Activated T-helper 1 cell treated with anti-CD3 and anti-CD28 coated beads, Interleukin-2, amount 50 U/mL, for 16 hours (primary cell): ENCODE data around the gene ZNRF2.
"Not testable (repeated sequence)": the region's sequence is repeated elsewhere in the genome, so short reads cannot be mapped to it uniquely, and the experiment has no call there.

Experiments
- DNase-seq, 2 donors: peaks; one replicate each; pipeline ENCODE4 v3.0.0-alpha.2; 2020; ENCODE audit warnings: low read depth in 1 of 2, low spot score in 1 of 2

Gene ZNRF2

DNA sequence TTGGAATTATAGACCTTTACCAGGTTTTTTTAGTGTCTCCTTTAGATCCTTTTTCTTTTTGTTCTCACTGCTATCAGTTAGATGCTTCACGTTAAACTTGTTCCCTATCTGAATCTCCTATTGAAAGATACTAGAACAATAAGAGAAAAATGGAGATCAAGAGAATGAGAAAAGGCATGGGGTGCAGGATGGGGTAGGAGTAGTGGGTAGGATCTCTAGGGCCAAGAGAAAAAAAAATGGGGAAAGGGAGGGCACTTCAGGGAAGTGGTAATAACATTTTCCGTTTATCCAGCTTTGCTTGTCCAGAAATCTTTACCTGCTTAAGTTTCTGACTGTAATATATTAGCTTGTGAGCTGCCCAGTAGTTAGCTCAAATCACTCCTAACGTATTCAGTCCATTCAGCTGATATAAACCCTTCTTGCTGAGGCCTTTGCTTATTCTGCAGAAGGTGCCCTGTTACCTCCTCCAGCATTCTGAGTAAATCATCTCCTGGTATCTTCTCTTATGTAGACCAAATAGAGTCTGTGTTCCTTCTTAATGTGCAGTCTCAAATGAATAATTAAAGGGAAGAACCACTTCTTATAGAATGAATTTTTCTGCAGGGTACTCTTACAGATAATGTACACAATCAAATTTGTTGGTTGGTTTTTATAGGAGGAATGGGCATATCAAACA lies 69.7 kb downstream of the ZNRF2 start:
- DNase-seq, result no peak

DNA sequence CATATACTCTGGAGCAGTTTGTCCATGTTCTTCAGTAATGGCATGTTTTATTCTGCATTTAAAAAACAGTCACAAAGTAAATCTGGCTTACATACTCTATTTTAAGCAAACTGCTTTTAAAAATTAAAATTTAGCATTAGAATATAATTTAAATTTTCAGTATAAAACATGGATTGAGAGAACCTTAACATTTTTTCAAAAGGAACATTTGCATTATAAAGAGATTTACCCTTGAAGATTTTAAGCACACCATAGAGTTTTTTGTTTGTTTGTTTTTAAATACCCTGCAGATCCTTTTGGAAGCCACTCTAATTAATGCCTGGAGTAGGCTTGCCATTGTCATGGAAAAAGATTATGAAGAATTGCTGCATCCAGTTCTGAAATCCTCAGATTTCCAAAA lies 70.4 kb downstream of the ZNRF2 start:
- no peak for DNase-seq

DNA sequence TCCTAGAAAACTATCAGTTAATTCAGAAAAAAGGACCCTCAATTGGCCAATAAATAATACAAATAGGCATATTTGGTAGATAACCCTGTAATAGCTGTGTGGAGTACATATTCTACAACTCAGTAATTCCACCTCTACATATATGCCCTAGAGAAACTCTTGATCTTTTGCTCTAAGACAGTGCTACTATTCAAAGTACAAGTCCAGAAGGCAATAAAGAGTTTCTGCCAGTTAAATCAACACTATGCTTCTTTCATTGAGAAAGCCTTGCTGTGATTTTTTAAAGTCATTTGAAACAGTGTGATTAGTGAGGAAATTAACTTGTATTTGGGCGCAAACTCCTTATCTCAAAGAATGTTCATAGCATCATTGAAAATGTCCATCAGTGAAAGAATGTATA lies 75.6 kb downstream of the ZNRF2 start:
- no peak for DNase-seq

DNA sequence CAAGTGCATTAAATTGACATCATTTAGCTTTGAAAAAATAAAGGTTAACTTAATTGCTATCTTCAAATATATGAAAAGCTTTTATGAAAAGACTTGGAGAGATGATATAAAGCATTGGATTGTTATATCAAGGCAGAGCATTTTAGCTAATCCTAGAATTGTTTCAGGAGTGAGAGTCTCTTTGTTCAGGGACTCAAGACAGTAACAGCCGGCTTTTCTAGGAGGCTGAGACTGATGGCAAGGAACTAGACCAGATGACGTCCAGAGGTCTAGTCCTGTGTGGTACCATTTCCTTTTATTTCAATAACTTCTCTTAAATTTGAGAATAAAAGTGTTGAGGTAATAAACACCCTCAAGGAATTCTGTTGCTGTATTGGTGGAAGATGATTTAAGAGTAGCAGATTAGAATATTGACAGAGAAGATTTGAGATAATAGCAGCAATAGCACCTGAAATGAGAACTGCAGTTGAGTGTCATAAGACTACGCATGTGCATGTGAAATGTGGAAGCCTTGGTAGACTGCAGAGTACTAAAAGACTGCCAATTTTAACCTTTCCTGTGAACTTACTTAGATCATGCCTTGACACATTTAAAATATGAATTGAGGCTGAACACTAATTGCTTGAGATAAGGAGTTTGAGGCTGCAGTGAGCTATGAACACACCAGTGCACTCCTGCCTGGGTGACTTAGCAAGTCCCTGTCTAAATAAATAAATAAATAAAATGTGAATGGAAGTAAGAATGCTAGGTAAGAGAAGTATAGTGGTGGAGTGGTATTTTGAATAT lies 79.6 kb downstream of the ZNRF2 start:
- DNase-seq, result no peak

DNA sequence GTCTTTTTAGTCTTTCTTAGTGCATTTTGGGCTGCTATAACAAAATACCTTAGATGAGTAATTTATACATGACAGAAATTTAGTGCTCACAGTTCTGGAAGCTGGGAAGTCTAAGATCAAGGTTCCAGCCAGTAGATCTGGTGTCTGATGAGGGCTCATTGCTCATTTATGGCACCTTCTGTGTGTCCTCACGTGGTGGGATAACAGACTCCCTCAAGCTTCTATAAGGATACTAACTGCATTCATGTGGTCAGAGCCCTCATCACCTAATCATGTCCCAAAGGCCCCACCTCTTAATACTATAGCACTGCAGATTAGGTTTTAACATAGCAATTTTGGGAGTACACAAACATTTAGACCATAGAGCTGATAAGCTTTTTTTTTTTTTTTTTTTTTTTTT lies 80.4 kb downstream of the ZNRF2 start:
- DNase-seq, result no peak

DNA sequence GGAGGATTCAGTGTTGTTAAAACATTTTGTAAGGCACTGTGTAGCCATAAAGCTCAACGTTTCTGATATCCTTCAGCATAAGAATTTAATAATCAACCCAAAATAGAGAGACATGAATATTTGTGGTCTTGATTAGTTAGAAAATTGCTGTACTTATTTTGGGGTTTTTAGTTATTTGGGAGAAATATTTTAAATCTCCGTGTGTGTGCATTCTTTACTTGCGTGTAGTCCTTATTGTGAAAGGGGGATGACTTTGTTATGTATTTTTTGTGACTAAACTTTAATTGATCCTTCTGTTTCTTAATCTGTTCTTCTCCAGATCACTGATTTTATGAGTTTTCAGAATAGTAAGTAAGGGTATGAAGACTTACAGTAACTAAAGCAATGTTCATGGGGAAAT lies 81.2 kb downstream of the ZNRF2 start:
- no peak for DNase-seq

DNA sequence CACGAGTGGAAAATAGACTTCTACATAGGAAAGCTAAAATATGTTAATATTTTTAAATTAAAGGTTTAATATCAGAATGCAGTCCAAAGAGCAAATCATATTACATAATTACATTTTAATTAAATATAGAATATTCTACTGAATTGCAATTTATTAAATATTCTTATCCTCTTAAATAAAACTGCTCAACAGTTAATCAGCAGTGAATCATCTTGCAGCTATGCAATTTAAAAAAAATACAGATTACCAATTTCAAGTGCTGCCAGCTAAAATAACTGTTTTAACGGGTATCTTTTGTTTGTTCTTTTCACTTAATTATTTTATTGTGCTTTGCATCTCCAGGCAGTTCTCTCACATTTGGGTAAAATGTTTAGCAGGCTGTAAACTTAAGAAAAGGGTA lies 82.2 kb downstream of the ZNRF2 start:
- no peak for DNase-seq

DNA sequence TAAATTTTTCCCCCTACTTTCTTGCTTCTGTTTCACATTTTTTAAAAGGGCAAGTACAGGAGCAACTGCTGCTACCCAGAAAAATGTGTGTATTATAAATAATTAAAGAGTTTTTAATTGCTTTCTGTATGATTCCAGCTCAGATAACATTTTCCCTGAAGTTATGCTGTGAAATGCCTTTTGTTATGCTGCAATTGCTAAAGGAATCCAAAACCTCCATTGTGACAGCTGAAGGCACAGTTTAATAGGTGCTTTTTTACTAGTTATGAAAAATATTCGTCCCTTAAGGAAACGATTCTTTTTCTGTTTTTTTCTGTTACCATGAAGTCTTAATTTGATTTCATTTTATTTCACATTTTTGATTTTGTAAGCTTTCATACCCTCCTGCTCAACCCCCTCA lies 83.2 kb downstream of the ZNRF2 start:
- DNase-seq, result no peak

DNA sequence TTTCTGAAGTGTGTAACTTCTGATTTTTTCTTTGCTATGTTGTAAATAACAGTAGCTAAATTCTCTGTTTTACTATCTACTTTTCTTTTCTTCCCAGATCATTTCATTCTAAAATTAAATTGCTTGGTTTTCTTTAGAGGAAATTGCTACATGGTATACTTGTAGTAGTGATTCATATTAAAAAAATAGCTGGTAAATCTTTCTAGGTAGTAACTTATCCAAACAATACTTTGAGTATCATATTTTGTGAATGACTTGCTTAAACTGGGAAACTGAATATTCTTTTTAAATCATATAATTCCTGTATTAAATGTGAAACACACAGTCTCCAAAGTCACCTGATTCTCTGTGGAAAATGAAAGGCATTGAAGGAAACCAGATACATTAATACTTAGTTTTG lies 85.5 kb downstream of the ZNRF2 start:
- no peak for DNase-seq

DNA sequence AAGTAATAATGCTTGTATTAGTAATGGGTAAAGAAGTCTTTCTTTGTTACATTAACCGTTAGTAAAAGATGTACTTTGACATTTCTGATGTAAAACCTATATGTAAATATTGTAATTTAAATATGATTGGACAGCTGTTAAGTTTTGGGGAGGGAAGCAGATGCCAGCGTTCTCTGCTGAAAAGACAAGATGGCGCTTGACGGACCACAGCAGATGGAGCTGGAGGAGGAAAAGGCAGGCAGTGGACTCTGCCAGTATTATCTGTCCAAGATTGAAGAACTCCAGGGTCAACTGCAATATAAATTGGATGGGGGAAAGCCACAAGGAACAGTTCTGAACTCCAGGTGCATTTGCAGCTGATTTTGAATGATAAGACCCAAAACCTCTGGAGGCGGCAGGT lies 86.9 kb downstream of the ZNRF2 start:
- DNase-seq, result no peak

DNA sequence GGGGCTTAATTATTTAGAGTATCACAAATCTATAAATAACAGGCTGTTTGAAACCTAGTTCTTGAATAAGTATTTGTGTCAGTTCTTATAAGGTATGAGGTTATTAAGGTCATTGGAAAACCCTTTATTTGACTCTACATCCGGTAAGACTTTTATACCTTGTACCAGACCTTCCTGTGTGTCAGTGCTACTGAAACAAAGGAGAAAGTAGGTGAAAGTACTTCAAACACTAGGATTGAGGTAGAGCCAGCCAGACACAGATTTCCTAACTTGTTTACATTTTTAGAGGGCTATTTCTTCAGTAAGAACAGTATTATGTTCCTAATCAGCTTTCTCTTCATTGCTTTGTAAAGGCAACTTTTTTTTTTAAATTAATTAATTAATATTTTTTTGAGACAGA lies 93.9 kb downstream of the ZNRF2 start:
- no peak for DNase-seq

DNA sequence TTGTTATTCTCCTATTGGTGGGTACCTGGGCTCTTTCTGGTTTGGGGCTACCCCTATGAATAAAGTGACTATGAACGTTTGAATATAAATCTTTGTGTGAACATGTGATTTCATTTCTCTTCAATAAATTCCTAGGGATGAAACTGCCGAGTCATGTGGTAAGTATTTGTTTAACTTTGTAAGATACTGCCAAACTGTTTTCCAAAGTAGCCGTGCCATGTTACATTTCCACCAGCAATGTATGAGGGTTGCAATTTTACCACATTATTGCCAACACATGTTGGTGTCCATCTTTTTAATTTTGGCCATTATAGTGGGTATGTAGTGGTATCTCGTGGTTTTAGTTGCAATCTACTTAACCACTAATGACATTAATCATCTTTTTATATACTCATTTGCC lies 94.7 kb downstream of the ZNRF2 start:
- no peak for DNase-seq

DNA sequence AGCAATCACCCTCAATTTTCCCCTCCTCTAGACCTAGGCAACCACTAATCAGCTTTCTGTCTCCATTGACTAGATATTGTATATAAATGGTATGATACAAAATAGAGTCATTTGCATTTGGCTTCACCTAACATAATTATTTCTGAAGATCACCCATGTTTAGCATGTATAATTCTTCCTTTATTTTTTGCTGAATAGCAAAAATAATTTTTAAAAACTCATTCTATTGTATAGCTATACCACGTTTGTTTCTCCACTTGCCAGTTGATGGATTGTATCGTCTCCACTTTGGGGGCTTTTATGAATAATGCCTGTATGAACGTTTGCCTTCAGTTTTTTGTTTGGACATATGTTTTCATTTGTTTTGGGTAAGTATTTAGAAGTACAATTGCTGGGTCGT lies 95.3 kb downstream of the ZNRF2 start:
- no peak for DNase-seq

DNA sequence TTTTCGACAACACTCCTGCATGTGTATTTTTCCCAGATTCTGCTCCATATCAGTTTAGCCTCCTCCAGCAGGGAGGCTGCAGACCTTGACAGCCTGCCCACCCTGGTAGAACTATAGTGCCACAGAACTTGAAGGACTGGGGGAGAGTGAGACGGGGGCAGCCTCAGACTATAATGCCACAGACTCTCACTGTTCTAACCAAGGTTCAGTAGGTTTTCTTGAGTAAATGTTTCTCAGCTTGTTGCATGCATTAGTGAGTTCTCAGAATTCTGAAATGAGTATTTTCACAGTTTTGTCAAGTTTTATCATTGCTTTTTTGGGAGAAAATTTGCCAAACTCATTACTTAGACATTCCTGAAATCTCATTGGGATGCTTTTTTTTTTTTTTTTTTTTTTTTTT lies 95.9 kb downstream of the ZNRF2 start:
- no peak for DNase-seq

DNA sequence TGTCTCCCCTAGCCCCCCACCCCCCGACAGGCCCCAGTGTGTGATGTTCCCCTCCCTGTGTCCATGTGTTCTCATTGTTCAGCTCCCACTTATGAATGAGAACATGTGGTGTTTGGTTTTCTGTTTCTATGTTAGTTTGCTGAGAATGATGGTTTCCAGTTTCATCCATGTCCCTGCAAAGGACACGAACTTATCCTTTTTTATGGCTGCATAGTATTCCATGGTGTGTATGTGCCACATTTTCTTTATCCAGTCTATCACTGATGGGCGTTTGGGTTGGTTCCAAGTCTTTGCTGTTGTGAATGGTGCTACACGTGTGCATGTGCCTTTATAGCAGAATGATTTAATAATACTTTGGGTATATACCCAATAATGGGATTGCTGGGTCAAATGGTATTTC lies 96.4 kb downstream of the ZNRF2 start:
- not testable (repeated sequence) for DNase-seq

DNA sequence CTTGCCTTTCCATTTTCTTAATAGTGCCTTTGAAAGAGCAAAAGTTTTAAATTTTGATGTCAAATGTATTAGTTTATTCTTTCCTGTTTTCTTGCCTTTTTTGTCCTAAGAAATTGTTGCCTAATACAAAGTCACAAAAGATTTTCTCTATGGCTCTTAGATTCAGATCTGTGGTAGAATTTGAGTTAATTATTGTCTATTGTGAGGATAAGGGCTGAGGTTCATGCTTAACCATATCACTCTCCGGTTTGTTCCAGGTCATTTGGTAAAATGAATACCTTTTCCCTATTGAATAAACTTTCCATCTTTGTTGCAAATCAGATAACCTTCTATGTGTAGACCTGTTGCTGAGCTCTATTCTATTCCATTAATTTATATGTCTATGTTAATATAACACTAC lies 98.2 kb downstream of the ZNRF2 start:
- no peak for DNase-seq

DNA sequence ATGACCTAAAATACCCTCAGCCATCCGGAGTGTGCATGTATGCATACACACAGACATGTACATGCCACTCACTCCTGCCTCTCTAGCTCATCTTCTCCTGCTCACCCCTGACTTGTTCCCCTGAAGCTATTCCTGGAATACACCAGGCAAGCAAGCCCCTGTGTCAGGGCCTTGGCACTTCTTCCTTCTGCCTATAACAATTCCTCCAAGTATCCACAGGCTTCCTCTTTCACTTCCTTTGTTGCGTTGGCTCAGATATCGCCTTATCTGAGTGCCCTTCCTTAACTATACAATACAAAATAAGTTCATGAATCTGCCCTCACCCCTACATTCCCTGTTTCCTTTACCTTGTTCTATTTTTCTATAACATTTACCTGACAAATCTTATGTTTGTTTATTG lies 105.4 kb downstream of the ZNRF2 start:
- DNase-seq, result no peak

DNA sequence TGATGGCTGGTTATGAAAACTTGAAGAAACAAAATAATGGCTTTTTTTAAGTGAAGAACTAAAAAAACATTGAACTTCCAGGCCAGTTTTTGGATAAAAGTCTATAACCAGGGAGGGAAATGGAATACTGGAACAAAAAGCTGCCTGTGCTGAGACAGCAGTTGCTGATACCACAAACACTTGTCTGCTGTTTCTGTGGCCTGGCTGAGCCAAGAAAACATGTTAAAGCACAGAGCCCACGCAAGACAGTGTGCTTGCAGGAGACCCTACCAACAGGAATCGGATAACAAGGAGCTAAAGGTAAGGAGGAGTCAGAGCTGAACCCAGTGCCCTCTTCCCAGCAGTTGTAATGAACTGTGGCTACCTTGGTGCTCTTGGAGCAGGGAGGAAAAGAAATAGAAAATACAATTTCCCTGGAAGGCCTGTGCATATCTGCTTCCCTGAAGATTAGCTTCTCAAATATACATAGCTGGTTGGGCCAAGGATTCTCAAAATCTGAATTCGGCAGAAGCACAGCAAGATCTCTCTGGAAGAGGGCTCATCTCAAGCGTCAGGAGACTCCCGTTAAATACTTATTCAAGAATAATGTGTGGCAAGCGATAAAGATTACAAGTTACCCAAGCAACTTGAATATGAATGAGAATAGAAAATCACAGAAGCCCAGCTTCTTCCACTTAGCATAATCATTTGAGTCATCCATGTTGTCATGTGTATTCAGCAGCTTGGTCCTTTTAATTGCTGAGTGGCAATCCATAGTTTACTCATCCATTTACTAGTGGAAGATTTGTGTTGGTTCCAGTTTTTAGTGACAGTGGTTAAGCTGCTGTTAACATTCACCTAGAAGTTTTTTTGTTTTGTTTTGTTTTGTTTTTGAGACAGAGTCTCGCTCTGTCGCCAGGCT lies 106.6 kb downstream of the ZNRF2 start:
- no peak for DNase-seq

DNA sequence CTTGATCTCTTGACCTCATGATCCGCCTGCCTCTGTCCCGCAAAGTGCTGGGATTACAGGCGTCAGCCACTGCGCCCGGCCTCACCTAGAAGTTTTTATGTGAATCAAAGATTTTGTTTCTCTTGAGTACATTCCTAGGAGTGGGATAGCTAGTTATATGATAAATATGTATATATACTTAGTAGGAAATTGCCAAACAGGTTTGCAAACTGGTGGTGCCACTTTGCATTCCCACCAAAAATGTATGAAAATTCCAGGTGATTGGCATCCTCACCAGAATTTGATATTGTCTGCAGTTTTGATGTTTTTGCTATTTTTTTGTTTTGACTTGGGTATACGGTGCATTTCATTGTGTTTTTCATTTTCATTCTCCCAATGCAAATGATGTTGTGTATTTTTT lies 107.4 kb downstream of the ZNRF2 start:
- no peak for DNase-seq

DNA sequence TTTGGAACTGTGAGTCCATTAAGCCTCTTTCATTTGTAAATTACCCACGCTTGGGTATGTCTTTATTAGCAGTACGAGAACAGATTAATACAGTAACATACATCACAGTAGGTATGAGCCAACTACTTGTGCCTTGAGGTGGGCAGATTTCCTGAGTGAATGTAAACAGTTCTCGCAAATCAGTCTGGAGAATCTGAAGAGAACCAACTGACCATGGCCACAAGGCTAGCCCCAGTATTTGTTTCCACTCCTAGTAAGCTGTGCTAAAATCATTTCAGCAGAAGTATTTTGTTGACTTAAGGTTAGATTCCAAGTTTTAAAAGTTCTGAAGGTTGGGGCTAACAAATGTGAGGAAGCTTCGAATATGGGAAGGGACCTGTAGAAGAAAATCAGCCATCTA lies 111.3 kb downstream of the ZNRF2 start:
- no peak for DNase-seq

DNA sequence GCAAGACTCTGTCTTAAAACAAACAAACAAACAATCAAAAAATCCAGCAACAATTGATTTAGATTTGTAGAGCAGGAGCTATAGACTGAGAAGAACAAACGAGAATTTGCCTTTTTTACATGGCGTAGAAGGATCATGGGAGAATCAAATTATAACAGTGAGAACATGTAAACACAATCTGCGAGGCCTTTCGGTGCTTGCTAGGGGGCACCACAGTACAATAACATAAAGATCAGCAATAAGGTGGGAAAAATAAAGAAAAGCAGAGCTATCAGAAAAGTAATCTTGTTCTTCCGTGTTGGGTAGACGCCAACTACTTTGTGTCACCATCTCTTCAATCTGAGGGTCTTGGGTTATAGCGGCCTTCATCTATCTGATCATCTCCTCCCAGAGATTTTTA lies 112.0 kb downstream of the ZNRF2 start:
- no peak for DNase-seq

DNA sequence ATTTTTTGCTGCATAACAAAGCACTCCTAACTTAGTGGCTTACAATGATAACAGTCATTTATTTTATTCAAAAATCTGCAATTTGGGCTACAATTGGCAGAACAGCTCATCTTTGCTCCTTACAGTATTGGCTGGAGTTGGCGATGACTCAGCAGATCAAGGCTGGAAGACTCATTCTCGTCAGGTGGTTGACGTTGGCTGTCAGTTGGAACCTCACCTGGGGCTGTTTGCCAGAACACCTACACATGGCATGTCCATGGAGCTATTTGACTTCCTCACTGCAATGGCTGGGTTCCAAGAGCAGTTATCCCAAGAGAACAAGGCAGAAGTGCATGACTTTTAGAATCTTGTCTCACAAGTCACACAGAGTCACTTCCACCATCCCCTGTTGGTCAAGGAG lies 119.1 kb downstream of the ZNRF2 start:
- DNase-seq, result no peak
